GM18867 (cell line): ENCODE data around the gene TENT4B.

Experiments used
- ATAC-seq: cut with Tn5 transposase; IDR thresholded peaks from one replicate; pipeline ENCODE4 v1.9.1; 2021; ENCODE audit warnings: mild to moderate bottlenecking, moderate library complexity; ENCODE audit not compliant: unreplicated experiment

TENT4B gene

DNA sequence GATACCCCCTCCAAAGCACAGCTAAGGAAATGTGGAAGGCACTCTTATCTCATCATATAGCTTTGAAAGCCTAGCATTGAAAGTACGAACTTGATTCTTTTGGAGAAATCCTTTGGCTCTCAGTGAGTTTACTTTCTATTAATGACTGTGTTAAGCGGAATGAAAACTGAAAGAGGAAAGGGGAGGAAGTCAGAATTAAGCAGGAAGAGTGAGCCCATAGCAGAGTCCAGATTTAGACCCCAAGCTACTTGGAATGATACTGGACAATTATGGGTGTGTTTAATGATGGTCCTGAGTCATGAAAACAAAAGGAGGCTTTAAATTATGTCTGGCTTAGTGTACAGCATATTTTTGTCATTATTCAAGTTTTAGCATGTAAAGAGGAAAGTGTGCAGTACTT lies 42.2 kb downstream of the TENT4B start:
- no peak for ATAC-seq

DNA sequence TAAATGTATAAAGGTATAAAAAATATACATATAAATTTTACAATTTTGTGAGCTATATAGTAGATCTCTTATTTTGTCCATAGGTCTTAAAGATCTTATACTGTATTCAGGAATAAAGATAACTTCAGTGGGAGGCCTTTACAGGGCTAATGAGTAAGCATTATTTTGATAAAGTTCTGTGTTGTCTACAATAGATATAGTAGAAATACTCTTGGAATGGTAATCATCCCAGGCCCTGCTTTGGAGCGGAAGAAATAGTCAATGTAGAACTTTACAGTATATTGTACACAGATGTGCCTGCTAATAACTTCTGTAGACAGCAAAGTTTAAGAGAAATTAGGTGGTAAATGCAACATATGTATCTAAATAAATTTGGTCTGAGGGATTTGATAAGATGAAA lies 42.6 kb downstream of the TENT4B start:
- ATAC-seq = no peak

DNA sequence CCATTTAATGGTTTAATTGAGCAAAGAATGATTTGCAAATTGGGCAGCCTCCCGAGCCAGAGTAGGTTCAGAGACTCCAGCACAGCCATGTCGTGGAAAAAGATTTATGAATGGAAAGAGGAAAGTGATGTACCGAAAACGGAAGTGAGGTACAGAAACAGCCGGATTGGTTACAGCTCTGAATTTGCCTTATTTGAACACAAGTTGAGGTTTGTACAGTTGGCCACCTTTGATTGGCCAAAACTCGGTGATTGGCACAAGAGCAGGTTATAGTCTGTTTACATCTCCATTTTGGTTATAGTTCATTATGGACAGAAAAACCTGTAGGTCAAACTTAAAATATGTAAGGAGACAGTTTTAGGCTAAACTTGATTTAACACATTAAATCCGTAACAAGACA lies 44.5 kb downstream of the TENT4B start:
- no peak for ATAC-seq

- no peak for ATAC-seq
Measured at GRCh38 chr16:50198802-50199403, 45.8 kb downstream of the TENT4B start.

GRCh38 chr16:50201787-50202186 lies 48.7 kb downstream of the TENT4B start:
- ATAC-seq = no peak

DNA sequence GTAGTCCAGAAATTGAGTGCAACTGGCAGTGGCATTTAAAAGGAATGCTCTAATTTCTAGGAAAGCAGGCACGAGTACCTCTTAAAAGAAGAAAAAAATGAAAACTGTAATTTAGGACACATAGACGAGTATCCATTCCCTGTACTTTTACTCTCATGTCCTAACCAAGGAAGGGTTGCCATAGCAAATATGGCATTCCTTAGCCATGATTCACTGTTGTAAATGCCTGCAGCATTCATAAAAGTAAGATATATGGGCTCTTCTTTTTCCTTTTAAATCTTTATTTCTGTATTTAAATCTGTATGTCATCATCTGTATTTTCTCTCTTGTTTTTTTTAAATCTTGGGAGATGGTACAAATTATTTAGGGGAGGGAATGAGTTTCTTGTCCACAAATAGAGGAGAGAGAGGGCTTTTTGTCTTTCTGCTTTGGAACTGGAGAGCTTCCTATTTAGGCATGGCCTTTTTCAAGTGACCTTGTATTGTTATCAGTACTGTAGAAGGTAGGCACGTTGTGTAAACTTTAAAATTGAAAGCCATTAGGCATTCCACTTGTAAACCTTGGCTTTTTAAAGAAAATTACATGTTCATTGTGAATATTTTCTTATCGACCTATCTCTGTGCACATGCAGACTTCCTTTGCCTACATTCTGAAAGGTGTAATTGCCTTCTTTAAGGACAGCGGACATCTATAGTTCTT lies 50.0 kb downstream of the TENT4B start:
- ATAC-seq = no peak

GRCh38 chr16:50203681-50204080 lies 50.6 kb downstream of the TENT4B start:
- no peak for ATAC-seq

DNA sequence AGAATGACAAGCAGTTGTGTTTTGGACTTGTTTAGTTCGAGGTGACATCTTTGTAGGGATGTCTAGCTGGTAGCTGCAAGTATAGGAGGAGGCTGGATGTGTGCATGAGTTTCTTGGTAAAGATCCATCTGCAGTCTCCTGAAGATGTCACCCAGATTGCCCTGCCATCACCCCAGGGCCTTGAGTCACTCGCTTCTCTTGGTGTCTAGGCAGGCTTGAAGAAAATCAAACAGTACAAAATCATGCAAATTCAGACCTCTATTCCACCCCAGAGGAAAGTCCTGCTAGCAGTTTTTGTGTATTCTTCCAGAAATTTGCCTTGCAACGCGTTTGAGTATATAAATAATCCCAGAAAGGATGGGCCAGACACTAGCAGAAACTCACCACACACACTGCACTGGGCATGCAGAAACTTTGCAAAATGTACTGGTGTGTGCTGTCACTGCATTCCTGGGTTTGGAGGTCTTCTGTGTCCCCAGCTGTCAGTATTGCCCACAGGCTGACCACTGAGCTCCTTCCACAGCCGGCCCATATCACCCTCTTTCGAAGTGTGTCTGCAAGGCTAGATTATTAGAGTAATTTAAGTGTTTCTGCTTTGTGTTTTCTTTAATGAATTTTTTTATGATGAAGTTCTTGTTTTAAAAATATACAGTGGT lies 51.5 kb downstream of the TENT4B start:
- no peak for ATAC-seq

DNA sequence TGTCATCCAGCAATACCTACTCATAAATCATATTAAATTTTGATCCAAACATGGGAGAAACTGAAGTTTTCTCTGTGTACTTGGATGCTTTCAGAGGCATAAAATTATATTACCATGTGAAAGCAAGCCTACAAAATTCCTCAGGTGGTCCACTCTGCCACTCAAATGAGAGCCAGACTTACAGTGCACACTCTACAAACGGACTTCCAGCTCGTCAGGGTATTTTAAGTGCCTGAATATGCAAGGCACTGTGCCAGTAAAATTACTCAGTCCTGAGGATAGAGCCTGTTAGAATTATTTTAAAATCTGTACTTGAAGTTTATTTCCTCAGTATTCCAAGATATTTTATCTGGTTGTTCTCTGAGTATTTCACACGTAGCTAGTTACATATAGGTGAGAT lies 54.5 kb downstream of the TENT4B start:
- no peak for ATAC-seq

- ATAC-seq = no peak
Measured at GRCh38 chr16:50208460-50208931, 55.4 kb downstream of the TENT4B start.

DNA sequence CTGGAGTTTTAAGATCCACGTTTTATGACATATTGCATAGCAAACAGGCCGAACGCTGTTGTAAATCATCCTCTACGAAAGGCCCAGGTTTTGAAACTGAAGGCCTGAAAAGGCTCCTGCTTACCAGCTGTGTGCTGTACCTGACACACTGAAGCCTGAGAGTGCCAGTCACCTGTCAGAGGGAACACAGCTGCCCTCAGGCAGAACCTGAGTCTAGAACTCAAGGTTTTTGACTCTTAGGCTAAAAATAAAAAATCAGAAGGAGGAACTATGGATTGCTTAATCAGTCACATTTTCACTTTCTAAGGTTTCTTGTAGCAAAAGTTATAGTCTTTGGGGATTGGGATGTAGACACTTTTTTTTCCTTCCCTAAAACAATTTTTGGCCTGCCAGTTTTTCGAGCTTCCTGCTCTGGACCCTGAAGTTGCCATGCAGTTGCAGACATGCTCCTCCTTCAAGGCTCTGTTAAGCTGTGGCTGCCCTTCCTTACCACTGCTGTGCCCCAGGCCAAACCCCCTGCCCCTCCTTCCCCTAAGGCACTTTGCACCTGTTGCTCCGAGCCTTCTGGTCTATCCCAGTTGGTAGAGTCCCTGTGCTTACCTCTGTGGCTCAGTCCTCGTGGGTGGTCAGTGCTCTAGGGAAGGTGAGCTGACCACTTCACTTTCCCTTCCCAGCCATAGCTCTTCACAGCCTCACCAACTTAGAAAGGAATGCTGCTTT lies 56.6 kb downstream of the TENT4B start:
- no peak for ATAC-seq

DNA sequence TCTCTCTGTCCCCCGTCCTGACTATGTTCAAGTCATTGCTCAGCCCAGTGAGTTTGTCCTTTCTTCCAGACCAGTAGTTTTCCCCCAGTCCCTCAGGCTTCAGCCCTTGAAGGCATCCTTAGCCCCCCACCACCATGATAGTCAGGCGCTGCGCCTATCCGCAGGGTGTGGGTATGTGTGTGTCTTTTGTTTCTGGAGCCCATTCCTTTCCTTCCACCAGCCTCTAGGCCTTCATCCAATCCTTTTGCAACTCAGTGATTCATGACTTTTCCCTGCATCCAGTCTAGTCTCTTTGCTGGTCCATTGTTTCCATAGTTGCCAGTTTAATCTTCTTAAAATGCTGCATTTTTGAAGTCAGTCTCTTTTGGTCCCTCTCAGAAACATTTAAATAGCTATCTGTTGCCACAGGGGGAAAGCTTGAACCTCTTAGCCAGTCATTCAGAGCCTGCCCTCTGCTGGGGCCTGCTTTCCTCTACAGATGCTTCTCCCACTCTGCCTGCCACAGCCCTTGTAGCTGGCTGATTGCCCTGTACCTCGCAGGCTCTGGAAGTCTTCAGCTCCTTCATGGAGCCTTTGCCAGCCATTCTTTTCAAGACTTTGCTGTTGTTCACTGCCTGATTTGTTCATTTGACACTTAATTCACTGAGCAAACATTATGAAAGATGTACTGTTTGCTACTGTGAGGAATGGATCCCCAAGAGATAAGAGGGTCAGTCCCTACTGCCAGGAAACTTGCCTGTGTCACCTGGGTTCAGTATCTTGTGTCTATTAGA lies 57.3 kb downstream of the TENT4B start:
- ATAC-seq = peak; percentile 83

DNA sequence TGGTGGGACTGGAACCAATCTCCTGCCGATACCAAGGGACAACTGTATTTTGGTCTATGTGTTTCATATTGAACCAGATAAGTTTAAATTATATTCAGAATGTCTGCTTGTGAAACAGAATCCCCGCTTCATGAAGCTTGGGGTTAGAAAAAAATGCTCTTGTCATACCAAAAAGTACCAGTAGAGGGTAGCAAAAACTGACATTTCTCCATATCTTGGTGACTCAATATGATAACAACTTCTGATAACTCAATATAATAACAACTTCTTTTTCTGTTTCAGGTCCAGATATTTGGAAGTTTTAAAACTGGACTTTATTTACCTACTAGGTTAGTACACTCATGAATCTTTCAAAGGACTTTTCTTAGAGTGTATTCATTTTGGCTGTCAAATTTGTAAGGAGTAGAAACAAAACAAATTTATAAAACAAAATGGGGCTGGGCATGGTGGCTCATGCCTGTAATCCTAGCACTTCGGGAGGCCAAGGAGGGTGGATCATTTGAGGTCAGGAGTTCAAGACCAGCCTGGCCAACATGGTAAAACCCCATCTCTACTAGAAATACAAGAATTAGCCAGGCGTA lies 60.9 kb downstream of the TENT4B start:
- ATAC-seq = no peak

DNA sequence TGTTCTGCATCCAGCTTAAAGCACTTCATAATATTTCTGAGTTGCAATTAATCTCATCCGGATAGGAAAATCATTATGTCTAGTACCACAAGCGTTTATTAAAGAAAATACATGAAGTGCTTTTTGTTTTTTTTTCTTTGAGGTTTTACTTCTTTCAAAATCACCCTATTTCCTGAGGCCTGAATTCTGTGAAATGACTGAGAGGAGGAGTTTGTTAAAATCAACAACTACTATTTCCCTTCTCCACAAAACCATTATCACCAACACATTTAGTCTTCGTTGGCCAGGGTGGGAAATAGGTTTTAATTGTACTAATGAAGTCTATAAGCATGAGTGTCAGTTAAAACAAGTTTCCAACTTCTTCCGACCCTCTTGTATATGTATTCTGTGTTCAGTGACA lies 62.6 kb downstream of the TENT4B start:
- ATAC-seq = no peak

DNA sequence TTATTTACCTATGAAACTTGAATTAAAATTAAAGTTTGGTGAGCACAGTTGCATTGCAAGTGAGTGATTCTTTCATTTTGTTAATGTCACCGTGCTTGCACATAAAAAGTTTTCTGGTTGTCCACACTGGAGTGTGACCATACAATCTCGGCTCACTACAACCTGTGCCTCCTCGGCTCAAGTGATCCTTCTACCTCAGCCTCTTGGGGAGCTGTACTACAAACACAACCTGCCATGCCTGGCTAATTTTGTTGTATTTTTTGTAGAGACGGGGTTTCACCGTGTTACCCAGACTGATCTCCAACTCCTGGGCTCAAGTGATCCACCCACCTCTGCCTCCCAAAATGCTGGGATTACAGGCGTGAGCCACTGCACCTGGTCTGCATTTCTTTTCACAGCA lies 63.1 kb downstream of the TENT4B start:
- ATAC-seq = no peak

- ATAC-seq = no peak
Measured at GRCh38 chr16:50219402-50219975, 66.4 kb downstream of the TENT4B start.

- no peak for ATAC-seq
Measured at GRCh38 chr16:50224286-50224685, 71.2 kb downstream of the TENT4B start.

GRCh38 chr16:50227120-50227519 lies 74.0 kb downstream of the TENT4B start:
- no peak for ATAC-seq

DNA sequence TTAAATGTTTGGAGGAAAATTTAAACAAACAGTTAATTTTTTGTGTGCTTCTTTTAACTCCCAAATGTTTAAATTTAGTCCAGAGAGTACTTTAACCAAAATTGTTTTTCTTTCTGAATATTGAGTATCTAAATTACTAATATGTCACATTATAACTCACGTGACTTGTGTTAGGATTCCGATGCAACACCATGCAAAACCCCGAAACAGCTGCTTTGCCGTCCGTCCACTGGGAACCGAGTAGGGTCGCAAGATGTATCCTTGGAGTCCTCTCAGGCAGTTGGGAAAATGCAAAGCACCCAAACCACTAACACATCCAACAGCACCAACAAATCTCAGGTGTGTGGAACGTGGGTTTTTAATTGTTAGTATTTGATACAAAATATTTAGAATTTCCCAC lies 74.6 kb downstream of the TENT4B start:
- ATAC-seq = no peak

DNA sequence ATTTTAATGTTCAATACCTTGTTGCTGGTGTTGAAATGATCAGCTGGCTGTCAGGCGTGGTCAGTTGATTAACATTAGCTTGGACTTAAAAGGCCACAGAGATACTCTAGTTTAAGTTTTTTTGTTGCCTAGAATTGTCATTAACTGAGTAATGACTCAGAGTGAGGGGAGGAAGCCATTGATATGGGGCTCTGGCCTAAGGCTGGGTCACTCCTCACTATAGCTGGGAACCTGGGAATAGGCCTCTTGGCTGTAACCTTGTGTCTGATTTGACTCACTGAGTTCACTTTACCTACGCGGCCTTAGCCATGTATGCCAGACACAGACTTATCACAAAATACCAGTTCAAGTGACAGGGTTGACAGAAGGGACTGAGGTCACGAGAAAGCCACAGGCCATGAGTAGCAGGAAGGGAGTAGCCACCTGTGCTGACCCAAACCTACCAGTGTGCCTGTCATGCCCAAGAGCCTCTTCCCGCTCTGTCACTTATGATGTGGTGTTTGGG lies 75.3 kb downstream of the TENT4B start:
- no peak for ATAC-seq
